T-helper 1 cell treated with Interleukin-12 subunit alpha and Interleukin-12 subunit beta and Interleukin-4 antibody, amounts not matched to agents 30 μg/mL and 1 μg/mL, for 36 hours (primary cell): ENCODE data around the gene CERT1.
"Not testable (repeated sequence)": the region's sequence is repeated elsewhere in the genome, so short reads cannot be mapped to it uniquely, and the experiment has no call there.

ENCODE experiments used
- H3K27ac Mint-ChIP-seq: one replicate; pipeline ENCODE4 v1.8.0; 2021; ENCODE audit warnings: mild to moderate bottlenecking, mixed read lengths
- H3K27me3 Mint-ChIP-seq: one replicate; pipeline ENCODE4 v1.8.0; 2021; ENCODE audit warnings: low read depth, mixed read lengths
- H3K36me3 Mint-ChIP-seq: one replicate; pipeline ENCODE4 v1.8.0; 2021; ENCODE audit warnings: low read depth, mixed read lengths
- H3K4me1 Mint-ChIP-seq: one replicate; pipeline ENCODE4 v1.8.0; 2021; ENCODE audit warnings: low read depth, mixed read lengths
- H3K4me3 Mint-ChIP-seq: one replicate; pipeline ENCODE4 v1.8.0; 2021; ENCODE audit warnings: mild to moderate bottlenecking, moderate library complexity, mixed read lengths
- H3K9me3 Mint-ChIP-seq: one replicate; pipeline ENCODE4 v1.8.0; 2021; ENCODE audit warnings: mixed read lengths

CERT1 gene

DNA sequence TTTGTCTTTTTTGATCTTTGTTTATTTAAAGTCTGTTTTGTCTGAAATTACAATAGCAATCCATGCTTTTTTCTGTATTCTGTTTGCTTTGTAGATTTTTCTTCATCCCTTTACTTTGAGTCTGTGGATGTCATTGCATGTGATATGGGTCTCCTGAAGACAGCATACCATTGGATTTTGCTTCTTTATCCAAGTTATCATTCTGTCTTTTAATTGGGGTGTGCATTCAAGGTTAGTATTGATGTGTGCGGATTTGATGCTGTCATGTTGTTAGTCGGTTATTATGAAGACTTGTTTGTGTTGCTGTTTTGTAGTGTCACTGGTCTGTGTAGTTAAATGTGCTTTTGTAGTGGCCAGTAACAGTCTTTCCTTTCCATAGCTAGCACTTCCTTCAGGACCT is 23.3 kb upstream of the CERT1 start:
- Mint-ChIP-seq H3K27me3 (no peaks in the 10 kb centered on the region), H3K36me3 (peaks cover 34% of the 10 kb centered on the region), H3K9me3 (peaks cover 29% of the 10 kb centered on the region), H3K4me1 (peaks cover 5% of the 10 kb centered on the region), H3K4me3 (no peak overlapping the region), H3K27ac (no peak overlapping the region)

- not testable (repeated sequence) for H3K4me3 Mint-ChIP-seq, H3K27ac Mint-ChIP-seq, H3K4me1 Mint-ChIP-seq, H3K27me3 Mint-ChIP-seq
- Mint-ChIP-seq H3K9me3 (peaks cover 29% of the 10 kb centered on the region), H3K36me3 (peaks cover 37% of the 10 kb centered on the region)
These were observed 22.3 kb upstream of the CERT1 start for GRCh38 chr5:75533716-75534115.

DNA sequence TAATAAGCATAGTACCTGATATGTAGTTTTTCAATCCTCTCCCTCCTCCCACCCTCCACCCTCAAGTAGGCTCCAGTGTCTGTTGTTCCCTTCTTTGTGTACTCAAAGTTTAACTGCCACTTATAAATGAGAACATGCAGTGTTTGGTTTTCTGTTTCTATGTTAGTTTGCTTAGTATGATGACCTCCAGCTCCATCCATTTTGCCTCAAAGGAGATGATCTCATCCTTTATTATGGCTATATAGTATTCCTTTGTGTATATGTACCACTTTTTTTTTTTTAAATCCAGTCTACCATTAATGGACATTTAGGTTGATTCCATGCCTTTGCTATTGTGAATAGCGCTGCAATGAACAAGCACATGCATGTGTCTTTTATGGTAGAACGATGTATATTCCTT is 20.8 kb upstream of the CERT1 start:
- peaks cover 35% of the 10 kb centered on the region for H3K36me3 Mint-ChIP-seq

DNA sequence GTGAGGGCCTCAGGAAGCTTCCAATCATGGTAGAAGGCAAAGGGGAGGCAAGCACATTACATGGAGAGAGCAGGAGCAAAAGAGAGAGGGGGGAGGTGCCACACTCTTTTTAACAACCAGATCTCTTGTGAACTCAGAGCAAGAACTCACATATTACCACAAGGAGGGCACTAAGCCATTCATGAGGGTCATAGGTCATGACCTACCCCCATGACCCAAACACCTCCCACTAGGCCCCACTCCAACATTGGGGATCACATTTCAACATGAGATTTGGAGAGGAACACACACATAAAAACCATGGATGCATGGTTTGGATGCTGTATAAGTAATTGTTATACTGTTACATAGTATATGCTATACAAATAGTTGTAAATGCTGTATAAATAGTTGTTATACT is 17.8 kb upstream of the CERT1 start:
- peaks cover 20% of the 10 kb centered on the region for H3K36me3 Mint-ChIP-seq
- peaks cover 15% of the 10 kb centered on the region for H3K9me3 Mint-ChIP-seq
- no peak overlapping the region for H3K4me3 Mint-ChIP-seq
- no peaks in the 10 kb centered on the region for H3K27me3 Mint-ChIP-seq
- peaks cover 9% of the 10 kb centered on the region for H3K4me1 Mint-ChIP-seq
- H3K27ac Mint-ChIP-seq = no peak overlapping the region

More for the DNA sequence above, 20.8 kb upstream of the CERT1 start:
- H3K9me3 Mint-ChIP-seq = peaks cover 29% of the 10 kb centered on the region
- H3K4me3 Mint-ChIP-seq = no peak overlapping the region
- no peak overlapping the region for H3K27ac Mint-ChIP-seq
- H3K4me1 Mint-ChIP-seq = peaks cover 4% of the 10 kb centered on the region
- no peaks in the 10 kb centered on the region for H3K27me3 Mint-ChIP-seq

DNA sequence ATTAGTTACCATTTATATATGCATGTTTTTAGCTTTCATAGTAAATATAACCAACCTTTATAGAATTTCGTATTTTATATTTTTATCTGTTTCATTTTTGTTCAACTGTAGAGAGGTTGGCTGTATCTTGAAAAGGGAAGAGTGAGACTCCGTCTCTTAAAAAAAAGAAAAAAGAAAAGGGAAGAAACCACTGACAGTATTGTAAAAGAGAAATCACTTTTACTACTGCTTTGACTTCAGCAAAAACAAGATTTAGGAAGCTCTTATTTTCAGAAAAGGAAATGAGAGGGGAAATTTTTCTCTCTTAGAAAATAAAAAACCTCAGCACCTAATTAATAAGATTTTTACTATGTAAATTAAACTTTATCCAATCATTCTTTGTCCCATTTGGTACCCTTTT is 14.6 kb upstream of the CERT1 start:
- Mint-ChIP-seq H3K27me3 (no peaks in the 10 kb centered on the region), H3K36me3 (peaks cover 16% of the 10 kb centered on the region), H3K4me3 (no peak overlapping the region), H3K9me3 (peaks cover 11% of the 10 kb centered on the region), H3K27ac (no peak overlapping the region), H3K4me1 (peaks cover 20% of the 10 kb centered on the region)

DNA sequence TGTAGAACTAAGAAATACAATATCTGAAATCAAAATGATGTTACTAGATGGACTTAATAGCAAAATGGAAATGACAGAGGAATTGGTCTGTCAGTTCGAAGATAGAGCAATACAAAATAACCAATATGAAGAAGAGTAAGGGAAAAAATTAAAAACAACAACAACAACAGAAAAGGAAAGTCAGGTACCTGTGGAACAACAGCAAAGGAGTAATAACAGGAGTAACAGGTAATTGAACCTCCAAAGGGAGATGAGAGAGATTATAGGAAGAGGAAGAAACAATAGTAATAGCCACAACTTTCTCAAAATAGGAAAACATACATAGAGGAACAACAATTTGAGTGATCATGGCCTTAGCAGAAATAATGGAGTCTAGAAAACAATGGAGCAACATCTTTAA is 13.9 kb upstream of the CERT1 start:
- H3K4me1 Mint-ChIP-seq = peaks cover 20% of the 10 kb centered on the region
- H3K9me3 Mint-ChIP-seq = peaks cover 17% of the 10 kb centered on the region
- H3K27ac Mint-ChIP-seq = no peak overlapping the region
- no peaks in the 10 kb centered on the region for H3K27me3 Mint-ChIP-seq
- no peak overlapping the region for H3K4me3 Mint-ChIP-seq
- peaks cover 23% of the 10 kb centered on the region for H3K36me3 Mint-ChIP-seq

DNA sequence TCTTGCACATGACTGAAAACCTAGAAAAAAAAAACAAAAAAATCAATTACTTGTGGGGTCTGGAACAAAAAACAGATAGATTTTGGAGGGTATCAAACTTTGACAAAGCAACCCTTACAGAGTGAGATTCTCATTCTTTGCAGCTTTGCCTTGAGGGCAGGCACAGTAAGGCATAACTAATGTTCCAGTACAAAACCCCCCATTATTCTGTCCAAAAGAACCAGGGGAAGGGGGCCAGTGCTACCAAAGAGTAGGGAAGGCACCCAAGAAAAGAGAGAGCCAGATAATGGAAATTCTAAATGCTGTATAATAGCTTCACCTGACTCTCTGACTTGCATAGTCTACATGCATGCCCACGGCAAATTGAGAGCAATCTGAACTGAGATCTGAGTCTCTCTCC is 13.2 kb upstream of the CERT1 start:
- H3K9me3 Mint-ChIP-seq = peaks cover 24% of the 10 kb centered on the region
- H3K4me1 Mint-ChIP-seq = peaks cover 20% of the 10 kb centered on the region
- H3K27ac Mint-ChIP-seq = no peak overlapping the region
- H3K4me3 Mint-ChIP-seq = no peak overlapping the region
- no peaks in the 10 kb centered on the region for H3K27me3 Mint-ChIP-seq
- peaks cover 29% of the 10 kb centered on the region for H3K36me3 Mint-ChIP-seq

DNA sequence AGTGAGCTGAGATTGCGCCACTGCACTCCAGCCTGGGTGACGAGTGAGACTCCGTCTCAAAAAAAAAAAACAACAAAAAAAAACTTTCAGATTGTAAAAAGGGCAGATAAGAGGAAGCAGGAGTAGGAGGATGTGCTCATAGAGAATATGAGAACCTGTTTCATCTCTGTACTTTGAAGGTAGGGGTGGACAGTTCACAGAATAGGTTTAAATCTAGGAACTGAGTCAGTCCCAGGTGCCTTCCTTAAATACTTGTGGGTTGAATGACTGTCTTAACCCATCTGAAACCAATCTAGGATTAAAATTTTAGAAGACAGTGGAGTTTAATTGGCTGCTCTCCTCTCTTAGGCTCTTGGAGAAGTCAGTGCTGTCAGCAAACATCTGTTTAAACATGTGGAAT is 12.6 kb upstream of the CERT1 start:
- H3K27ac Mint-ChIP-seq = peak overlapping the region; percentile 9
- H3K27me3 Mint-ChIP-seq = no peaks in the 10 kb centered on the region
- H3K9me3 Mint-ChIP-seq = peaks cover 29% of the 10 kb centered on the region
- peaks cover 24% of the 10 kb centered on the region for H3K4me1 Mint-ChIP-seq
- peaks cover 32% of the 10 kb centered on the region for H3K36me3 Mint-ChIP-seq
- no peak overlapping the region for H3K4me3 Mint-ChIP-seq

DNA sequence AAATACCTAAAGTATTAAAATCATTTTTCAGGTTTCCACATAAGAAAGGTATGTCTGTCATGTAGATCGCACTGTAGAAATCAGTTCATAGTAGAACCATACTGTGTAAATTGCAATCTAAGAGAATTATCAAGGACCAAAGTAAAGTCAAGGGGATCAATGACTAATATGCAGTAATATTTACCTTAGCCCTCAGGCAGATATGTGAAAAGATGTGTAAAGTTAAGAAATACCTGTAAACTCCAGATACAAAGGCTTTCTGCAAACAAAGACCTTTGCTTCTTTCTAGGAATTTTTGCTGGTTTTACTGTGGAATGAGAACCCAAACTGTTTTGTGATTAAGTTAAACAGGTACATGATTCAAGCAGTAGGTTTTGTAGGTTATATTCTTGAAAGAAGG is 11.8 kb upstream of the CERT1 start:
- Mint-ChIP-seq H3K27ac (no peak overlapping the region), H3K27me3 (no peaks in the 10 kb centered on the region), H3K36me3 (peaks cover 37% of the 10 kb centered on the region), H3K4me3 (peak overlapping the region; percentile 39), H3K4me1 (peaks cover 27% of the 10 kb centered on the region), H3K9me3 (peaks cover 33% of the 10 kb centered on the region)

DNA sequence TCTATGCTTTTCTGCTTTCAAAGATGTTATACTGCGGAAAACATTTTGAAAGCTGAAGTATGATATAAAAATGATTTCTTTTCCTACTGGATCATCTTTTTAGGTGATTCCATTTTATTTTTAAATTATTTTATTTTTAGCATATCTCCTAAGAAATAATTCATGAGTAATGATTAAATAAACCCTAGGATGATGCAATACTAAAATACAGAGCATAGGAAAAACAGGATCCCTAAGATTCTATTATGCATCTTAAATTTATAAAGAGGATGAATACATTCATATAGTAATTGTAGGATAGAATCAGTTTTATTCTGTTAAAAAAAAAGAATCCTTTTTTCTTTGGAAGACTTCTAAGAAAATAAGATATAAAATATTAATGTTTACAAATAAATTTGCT is 11.1 kb upstream of the CERT1 start:
- no peaks in the 10 kb centered on the region for H3K27me3 Mint-ChIP-seq
- H3K9me3 Mint-ChIP-seq = peaks cover 37% of the 10 kb centered on the region
- H3K36me3 Mint-ChIP-seq = peaks cover 43% of the 10 kb centered on the region
- H3K4me3 Mint-ChIP-seq = no peak overlapping the region
- no peak overlapping the region for H3K27ac Mint-ChIP-seq
- H3K4me1 Mint-ChIP-seq = peaks cover 31% of the 10 kb centered on the region

- Mint-ChIP-seq H3K4me1 (peaks cover 33% of the 10 kb centered on the region), H3K36me3 (peaks cover 44% of the 10 kb centered on the region), H3K27me3 (no peaks in the 10 kb centered on the region), H3K9me3 (peaks cover 37% of the 10 kb centered on the region), H3K27ac (no peak overlapping the region), H3K4me3 (no peak overlapping the region)
These were observed 10.6 kb upstream of the CERT1 start for GRCh38 chr5:75522025-75522424.

DNA sequence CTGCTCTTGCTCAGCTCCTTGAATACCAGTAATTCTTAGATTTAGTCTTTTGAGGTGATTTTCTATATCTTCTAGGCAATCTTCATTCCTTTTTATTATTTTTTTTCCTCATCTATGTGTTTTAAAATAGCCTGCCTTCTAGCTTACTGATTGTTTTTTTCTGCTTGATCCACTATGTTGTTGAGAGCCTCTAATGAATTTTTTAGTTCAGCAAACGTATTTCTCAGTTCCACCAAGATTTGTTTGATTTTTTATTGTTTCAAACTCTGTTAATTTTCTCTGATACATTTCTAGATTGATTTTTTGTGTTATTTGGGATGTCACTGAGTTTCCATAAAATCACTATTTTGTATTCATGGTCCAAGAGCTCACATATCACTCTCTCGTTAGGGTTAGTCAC is 9.8 kb upstream of the CERT1 start:
- Mint-ChIP-seq H3K27ac (no peak overlapping the region), H3K4me3 (no peak overlapping the region), H3K36me3 (peaks cover 46% of the 10 kb centered on the region), H3K4me1 (peaks cover 33% of the 10 kb centered on the region), H3K27me3 (no peaks in the 10 kb centered on the region), H3K9me3 (peaks cover 37% of the 10 kb centered on the region)

GRCh38 chr5:75519761-75520160 is 8.3 kb upstream of the CERT1 start:
- no peak overlapping the region for H3K27ac Mint-ChIP-seq
- H3K36me3 Mint-ChIP-seq = peaks cover 47% of the 10 kb centered on the region
- no peak overlapping the region for H3K4me3 Mint-ChIP-seq
- peaks cover 37% of the 10 kb centered on the region for H3K9me3 Mint-ChIP-seq
- H3K4me1 Mint-ChIP-seq = peaks cover 27% of the 10 kb centered on the region
- no peaks in the 10 kb centered on the region for H3K27me3 Mint-ChIP-seq

DNA sequence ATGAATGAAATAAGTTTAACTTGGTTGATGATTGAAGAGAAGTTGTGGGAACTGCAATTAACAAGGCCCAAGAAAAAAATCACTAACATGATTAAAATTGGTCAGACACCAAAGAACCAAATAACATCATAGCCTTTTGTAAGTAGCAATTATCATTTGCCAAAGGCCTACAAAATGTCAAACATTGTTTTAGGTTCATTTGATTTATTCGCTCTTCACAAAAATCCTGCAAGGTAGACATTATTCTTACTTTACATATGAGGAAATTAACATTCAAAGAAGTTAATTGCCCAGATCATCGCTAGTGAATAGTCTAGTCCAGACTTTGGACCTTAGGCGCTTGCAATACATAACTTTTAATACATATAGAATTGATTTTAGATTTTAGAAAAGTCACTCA is 2.9 kb upstream of the CERT1 start:
- Mint-ChIP-seq H3K4me1 (peaks cover 43% of the 10 kb centered on the region), H3K4me3 (no peak overlapping the region), H3K27ac (no peak overlapping the region)

DNA sequence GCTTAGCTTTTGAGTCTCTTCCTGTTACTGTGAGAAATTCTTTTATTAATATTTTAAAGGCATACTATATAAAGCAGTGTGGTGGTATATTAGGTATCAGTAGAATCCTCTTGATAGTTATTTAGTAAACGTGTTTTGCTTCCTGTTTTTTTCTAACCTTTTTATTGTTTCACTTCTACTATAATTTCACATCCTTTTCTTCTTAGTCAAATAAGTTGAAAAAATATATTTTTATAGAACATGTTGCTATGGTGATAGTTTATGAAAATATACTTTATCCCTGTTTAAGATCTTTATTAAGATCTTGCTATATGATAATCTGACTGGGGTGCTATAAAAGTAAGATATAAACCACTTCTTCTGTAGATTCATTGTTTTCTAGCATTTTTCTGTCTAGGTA is 2.4 kb upstream of the CERT1 start:
- Mint-ChIP-seq H3K36me3 (peaks cover 20% of the 10 kb centered on the region), H3K4me1 (peaks cover 40% of the 10 kb centered on the region), H3K9me3 (peaks cover 8% of the 10 kb centered on the region), H3K27me3 (no peaks in the 10 kb centered on the region), H3K27ac (no peak overlapping the region), H3K4me3 (no peak overlapping the region)

More for the DNA sequence above, 2.9 kb upstream of the CERT1 start:
- peaks cover 25% of the 10 kb centered on the region for H3K36me3 Mint-ChIP-seq
- peaks cover 11% of the 10 kb centered on the region for H3K9me3 Mint-ChIP-seq
- no peaks in the 10 kb centered on the region for H3K27me3 Mint-ChIP-seq

DNA sequence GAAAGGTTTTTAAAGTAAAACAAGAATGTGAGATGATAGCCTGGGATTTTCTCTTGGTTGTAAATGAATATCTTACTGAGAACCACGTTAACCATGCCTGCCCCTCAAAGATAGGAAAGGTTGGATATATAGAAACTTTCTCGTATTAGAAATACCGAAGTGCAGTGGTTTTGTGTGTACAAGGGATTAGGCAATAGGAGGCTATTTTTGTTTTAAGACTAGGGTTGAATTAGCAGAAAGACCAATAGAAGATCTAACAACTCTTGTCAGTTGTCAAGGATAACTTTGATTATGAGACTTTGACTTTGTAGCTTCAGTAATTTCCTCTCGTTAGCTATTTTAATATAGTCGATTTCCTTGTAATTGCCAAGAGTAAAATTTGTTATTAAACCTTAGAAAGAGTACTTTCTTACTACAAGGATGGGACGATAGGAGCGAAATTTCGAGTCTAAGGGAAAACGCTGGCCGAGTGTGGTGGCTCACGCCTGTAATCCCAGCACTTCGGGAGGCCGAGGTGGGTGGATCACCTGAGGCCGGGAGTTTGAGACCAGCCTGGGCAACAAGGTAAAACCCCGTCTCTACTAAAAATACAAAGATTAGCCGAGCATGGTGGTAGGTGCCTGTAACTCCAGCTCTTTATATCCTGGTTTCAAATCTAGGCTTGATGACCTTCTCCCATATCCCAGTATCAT is 1.1 kb upstream of the CERT1 start:
- Mint-ChIP-seq H3K4me3 (peak overlapping the region; percentile 98), H3K36me3 (peaks cover 11% of the 10 kb centered on the region), H3K9me3 (no peaks in the 10 kb centered on the region), H3K27me3 (no peaks in the 10 kb centered on the region), H3K4me1 (peaks cover 42% of the 10 kb centered on the region), H3K27ac (peak overlapping the region; percentile 94)
